ENCODE results near the gene EFNA2.
A peak's percentile ranks its signal among the peaks of the same experiment; 100 is the strongest.

Gene EFNA2

DNA sequence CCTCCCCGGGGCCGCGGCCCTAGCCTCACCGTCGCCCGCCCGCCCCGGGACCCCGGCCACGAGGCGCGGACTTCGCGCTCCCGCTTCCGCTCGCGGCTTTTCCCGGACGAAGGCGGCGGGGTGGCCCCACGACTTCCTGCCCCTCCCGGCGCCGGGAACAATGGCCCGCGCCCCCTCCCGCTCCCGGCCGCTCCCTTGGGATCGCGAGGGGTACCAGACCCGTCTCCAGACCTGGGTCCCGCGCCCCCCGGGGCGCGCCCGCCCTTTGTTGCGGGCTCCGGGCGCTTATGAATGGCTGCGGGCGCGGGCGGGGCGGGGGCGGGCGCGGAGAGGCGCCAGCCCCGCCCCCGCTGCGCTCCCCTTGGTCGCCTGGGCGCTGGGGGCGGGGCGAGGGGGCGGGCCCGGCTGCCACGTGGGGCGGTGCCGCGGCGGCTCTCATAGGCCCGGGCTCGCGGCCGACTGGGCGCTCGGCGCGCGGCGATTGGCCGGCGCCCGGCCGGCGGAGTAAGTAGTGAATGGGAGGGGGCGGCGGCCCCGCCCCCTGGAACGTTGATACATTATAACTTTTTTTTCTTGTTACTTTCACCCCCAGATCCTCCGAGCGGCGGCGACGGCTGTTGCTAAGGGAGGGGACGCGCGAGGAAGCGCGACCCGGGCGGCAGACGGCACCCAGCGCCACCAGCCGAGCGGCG lies 36.2 kb upstream of the EFNA2 start:
- peak; percentile 93 for DNase-seq

DNA sequence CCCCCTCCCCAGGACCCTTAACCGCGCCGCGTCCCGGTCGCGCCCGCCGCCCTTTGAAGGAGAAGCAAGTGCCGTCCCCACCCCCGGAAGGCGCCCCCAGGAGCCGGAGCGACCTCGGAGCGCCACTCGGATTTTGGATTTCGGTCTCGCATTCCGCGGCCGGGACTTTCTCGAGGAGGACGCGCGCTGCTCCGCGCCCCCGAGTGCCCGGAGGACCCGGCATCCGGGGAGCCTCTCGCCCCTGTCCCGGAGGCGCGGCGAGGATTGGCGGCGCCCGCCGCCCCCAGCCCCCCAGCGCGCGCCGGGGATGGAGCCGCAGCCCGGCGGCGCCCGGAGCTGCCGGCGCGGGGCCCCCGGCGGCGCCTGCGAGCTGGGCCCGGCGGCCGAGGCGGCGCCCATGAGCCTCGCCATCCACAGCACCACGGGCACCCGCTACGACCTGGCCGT lies 35.7 kb upstream of the EFNA2 start:
- DNase-seq: no peak

DNA sequence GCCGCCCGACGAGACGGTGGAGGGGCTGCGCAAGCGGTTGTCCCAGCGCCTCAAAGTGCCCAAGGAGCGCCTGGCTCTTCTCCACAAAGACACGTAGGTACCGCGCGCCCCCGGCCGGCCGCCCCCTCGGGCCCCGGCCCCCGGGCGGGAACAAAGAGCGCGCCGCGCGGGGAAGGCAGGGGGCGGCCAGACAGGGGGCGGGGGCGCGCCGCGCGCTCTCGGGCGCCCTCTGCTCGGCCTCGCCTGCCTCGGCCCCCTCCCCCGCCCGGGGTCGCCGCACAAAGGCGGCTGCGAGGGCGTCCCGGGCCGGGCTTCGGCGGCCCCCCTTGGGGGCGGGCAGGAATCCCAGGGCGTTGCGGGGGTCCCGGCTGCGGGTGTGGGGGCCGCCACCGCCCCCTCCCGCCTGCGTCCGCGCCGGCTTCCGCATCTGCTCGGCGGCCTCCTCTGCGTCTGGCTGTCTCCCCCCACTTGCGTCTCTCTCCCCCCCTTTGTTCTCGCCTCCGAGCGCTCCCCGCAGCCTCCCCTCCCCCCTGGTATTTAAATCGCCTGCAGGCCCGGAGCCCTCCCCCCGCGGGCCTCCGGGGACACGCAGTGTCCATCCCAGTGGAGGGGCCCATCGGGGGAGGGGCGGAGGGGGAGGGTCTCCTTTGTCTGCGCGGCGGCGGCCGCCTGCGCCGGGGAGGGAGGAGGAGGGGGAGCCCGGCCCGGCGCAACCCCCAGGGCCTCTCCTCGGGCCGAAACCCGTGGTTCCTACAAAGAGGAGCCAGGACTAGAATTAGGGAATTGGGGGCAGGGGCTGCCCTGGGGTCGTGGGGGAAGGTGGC lies 35.0 kb upstream of the EFNA2 start:
- DNase-seq: peak; percentile 50

DNA sequence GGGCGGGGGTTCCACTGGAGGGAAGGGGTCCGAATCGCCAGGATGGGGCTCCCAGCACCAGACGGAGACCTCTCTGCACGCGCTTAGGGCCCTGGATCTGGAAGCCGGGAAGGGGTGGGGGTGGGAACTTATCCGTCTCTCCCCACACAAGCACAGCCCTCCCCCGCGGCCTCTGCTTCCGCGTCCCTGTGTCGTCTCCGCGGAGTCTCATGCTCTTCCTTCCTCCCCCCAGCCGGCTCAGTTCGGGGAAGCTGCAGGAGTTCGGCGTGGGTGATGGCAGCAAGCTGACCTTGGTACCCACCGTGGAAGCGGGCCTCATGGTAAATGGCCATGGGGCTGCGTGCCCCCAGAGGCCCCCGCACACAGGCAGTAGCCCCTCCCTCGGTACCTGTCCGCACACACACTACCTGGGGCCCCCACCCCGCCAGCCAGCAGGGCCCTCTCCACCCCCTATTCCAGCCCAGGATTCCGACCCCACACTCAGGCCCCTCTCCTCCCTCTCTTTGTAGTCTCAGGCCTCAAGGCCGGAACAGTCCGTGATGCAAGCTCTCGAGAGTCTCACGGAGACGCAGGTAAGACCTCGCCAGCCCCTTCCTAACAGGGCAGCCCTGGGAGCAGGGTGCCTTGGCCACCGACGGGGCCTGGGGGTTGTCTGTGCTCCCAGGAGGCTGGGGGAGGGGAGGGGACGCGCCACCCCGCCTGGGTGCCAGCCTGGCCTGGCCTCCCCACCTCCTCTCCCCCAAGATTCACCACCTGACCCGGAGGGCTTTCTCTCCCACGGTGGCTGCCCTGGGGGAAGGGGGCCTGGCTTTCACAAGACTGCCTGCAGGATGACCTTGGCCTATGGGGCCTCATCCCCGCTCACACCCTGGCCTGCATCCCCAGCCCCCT lies 34.1 kb upstream of the EFNA2 start:
- peak; percentile 68 for DNase-seq

DNA sequence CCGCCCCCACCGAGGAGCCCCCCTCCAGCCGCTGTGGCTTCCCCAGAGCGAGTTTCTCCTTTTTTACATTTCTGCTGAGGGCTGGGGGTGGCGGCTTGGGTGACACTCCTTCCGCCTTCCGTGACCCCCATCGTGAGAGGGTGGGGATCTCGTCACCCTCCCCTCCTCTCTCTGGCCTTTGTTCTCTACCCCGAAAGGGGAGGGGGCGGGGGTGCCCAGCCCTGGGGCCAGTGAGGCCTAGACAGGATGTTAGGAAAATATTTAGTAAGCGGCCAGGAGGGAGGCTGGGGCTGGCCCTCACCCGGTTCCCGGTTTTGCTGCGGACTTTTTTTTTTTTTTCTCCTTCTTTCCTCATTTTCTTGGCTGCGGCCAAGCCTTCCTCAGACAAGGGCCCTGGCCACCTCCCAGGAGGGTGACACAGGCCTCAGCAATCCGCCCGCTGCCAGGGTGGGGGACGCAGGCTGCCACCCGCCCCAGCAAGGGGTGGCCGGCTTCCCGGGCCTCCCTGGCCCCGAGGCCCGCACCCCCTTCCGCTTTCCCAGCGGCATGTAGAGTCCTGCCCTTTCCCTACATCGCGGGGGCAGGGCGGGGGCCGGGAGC lies 33.4 kb upstream of the EFNA2 start:
- DNase-seq: peak; percentile 50

DNA sequence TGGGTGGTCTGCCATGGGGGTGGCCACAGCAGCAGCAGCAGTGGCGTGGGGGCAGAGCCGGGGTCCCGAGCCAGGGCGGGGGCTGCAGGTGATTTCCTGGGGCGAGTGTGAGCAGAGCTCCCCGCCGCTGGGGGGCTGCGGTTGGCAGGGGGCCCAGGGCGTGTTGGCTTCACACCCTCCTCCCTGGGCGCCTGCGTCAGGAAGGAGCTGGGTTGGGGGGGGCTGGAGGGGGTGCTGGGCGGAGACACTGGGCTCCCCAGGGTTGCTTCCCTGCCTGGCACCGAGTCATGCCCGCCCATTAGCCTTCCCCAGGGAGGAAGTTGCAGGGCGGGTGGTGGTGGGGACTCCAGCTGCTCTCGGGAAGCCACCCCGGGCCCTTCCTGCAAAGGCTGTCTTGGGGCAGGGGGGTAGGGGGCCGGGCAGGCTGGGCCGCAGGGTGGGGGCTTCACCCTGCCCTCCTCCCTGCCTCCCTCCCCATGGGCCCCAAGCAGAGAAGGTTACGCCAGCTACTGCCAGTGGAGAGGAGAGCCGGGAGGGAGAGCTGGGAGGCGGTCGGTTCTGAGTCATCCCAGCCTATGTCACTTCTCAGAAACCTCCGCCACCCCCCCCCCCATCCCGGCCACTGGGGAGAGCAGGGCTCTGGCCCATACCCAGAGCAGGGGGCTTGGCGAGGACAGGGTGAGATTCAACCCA lies 32.7 kb upstream of the EFNA2 start:
- peak; percentile 69 for DNase-seq

DNA sequence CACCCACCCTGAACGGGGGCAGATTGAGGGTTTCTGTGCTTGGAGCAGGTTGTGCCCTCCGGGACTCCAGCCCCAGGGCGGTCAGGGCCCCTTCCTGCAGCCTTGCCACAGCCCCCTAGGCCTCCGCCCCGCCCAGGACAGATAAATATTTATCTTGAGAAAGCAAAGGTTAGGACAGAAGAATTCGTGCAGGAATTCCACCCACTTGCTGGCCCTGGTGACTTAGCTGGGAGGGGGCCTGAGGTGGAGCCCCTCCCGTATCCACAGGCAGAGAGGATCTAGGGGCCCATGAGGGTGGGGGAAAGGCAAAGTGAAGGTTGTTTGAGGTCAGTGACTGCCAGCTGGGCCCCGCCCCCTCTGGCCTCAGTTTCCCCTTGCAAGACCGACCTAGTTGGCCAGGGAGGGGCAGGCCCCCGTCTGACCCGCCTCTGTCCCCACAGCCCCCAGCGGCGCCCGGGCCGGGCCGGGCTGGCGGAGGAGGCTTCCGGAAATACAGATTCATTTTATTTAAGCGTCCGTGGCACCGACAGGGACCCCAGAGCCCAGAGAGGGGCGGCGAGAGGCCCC lies 32.1 kb upstream of the EFNA2 start:
- DNase-seq: no peak

DNA sequence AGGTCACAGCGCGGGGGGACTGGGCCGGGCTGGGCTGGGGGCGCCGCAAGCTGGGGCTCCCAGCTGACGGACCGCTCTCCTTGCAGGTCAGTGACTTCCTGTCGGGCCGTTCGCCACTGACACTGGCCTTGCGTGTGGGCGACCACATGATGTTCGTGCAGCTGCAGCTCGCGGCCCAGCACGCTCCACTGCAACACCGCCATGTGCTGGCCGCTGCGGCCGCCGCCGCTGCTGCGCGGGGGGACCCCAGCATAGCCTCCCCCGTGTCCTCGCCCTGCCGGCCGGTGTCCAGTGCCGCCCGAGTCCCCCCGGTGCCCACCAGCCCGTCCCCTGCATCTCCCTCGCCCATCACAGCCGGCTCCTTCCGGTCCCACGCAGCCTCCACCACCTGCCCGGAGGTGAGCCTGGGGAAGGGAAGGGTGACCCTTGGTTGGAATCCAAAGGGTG lies 31.6 kb upstream of the EFNA2 start:
- no peak for DNase-seq

DNA sequence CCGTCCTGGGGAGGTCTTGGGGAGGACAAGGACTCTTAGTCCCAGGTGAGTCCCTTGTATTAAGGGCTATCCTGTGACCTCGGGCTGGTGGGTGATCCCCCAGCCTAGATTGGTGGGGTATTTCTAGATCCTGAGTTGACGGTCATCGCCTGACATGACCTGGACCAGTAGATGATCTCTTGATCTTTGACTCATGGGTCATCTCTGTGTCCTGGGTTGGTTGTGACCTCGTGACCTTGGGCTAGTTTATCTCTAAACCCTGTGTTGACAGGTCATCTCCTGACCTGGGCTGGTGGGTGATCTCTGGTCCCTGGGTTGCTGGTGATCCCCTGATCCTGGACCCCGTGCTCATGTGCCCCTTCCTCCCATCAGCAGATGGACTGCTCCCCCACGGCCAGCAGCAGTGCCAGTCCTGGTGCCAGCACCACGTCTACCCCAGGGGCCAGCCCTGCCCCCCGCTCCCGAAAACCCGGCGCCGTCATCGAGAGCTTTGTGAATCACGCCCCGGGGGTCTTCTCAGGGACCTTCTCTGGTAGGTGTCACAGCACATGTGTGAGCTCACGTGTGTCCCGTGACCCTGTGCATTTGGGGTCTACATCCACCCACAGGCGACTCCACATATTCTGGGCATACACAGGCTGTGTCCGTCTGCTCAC lies 31.0 kb upstream of the EFNA2 start:
- DNase-seq: no peak

DNA sequence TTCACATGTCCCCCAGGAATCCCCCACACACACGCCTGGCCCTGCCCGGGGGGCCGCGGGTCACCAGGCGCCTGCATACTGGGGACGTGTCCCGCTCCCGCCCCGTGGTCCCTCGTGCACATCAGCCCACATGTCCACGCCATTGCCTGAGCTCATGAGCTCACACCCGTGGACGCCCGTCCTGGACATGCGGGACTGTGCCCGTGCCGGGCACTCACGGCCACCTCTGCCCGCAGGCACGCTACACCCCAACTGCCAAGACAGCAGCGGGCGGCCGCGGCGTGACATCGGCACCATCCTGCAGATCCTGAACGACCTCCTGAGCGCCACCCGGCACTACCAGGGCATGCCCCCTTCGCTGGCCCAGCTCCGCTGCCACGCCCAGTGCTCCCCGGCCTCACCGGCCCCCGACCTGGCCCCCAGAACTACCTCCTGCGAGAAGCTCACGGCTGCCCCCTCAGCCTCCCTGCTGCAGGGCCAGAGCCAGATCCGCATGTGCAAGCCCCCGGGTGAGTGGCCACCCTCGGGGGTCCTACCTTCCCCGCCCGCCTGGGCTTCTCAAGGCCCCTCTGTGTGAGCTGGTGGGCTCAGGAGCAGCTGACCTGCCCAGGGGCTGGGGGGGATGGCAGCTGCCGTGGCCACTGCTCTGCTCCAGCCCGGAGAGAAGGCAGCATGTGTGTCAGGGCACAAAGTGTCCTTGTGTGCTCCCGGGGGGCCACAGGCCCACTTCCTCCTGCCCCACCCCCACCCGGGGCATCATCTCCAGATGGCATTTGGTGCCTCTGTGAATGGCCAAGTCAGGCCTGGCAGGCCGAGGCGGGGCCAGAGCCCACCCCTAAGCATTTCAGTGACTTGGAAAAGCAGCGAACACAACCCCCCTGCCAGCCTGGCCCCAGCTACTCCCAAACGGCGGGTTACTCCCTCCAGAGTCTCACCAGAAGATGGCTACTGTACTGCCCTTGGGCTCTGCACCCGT lies 30.2 kb upstream of the EFNA2 start:
- DNase-seq: no peak

DNA sequence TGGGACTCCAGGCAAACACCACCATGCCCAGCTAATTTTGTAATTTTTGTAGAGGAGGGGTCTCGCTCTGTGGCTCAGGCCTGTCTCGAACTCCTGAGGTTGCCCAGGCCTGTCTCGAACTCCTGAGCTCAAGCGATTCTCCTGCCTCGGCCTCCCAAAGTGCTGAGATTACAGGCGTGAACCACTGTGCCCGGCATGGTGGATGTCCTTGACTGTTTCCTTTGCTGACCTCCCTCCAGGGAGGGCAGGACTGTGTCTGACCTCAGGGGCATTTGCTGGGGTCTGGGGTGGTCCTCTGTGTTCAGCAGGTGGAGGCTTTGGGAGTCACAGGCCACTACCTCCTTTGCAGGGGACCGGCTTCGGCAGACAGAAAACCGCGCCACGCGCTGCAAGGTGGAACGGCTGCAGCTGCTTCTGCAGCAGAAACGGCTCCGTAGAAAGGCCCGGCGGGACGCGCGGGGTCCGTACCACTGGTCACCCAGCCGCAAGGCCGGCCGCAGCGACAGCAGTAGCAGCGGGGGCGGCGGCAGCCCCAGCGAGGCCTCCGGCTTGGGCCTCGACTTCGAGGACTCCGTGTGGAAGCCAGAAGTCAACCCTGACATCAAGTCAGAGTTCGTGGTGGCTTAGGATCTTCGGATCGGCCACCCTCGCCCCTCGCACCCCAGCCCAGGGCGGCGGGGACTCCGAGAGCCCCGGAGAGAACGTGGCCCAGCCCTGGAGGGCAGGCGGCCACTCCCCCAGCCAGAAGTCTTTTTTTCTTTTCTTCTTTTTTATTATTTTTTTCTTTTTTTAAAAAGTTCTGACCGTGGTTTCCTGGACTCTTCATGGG lies 28.8 kb upstream of the EFNA2 start:
- no peak for DNase-seq

DNA sequence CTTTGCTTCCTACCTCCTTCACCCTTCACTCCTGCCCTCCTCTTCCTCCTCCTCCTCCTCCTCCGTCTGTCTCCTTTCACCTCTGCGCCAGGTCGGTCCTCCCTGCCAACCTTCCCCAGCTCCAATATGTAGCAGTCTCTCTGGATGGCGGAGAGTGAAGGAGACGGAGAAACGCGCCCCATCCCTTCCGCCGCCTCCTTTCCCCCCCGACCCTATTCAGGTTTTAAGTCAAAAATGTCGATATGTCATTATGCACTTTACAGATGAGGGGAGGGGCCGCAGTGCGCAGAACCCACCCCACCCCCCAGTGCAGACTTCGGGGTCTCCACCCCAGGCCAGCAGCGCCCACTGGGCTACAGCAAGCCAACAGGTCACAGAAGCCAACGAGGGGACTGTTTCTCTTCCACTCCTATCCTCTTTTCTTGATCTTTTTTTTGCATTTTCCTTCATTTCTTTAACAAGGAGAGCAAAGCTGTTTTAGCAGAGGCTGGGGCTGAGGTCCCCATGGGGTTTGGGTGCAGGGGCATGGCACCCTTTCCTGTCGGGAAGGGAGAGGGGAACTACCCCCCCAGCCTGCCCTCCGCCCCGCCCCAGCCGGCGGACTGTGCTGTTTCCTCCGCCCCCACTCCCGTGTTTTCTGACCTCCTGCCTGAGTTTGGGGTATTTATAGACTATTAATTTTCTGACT lies 28.1 kb upstream of the EFNA2 start:
- DNase-seq: no peak

DNA sequence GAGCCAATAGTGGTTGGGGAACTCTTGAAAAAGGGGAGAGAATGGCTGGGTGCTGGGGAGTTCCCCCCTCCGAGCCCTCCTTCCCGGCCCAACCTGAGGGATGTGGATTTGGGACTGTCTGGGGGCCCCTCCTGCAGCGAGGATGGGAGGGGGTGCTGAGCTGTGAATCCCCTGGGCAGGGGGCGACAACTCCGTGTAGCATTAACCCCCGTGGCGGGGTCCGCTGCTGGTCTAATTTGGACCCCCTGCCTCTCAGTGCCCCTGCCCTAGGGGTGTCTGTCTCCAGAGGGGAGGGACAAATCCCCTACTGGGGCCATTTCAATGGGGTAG lies 27.5 kb upstream of the EFNA2 start:
- no peak for DNase-seq

DNA sequence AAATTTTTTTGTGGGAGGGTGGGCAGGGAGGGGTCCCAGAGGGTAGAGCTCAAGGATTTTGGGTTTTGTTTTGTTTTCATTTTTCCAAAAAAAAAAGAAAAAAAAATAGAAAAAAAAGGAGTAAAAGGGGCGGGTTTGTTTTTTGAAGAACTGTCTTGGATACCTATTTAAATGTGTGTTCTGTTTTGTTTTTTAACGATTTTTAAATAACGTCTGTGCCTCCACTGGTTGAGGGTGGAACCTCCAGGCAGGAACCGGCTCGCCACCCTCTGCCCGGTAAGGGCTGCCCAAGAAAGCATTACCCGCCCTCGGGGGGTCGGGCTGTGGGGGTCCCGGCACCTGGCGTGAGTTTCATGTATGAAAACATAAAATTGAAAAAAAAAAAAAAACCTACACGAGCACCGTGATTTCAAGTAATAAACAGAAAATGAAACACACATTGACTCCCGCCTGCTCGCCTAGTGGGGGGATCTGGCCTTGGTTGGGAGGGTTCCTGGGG lies 26.9 kb upstream of the EFNA2 start:
- no peak for DNase-seq

DNA sequence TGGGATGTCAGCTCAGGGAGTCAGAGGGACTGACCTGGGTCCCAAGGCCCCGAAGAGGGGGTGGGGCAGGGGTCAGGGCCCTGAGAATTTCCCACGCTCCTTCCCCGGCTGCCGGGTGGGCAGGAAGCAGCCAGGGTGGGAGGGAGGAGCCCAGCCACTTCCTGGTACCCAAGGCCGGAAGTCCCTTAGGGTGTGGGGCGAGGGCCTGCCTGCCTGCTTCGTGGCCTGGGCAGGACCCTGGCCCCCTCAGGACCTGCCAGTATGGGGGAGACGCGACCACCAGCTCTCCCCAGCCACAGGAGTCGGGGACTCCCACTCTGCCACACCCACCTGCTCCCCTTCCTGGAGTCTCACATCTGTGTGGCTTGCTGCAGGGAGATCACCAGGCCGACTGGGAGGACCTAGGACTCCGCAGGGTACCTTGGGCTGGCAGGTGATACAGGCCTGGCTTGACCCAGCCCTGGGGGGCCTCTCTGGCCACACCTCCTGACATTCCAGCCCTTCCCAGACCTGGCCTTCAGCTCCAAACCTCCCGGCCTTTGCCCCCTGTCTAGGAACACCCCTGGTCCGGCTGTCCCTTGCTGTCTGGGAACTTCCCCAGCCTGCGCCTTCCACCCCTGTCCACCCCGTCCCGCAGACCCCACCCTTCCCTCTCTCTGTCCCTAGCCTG lies 26.3 kb upstream of the EFNA2 start:
- peak; percentile 64 for DNase-seq

DNA sequence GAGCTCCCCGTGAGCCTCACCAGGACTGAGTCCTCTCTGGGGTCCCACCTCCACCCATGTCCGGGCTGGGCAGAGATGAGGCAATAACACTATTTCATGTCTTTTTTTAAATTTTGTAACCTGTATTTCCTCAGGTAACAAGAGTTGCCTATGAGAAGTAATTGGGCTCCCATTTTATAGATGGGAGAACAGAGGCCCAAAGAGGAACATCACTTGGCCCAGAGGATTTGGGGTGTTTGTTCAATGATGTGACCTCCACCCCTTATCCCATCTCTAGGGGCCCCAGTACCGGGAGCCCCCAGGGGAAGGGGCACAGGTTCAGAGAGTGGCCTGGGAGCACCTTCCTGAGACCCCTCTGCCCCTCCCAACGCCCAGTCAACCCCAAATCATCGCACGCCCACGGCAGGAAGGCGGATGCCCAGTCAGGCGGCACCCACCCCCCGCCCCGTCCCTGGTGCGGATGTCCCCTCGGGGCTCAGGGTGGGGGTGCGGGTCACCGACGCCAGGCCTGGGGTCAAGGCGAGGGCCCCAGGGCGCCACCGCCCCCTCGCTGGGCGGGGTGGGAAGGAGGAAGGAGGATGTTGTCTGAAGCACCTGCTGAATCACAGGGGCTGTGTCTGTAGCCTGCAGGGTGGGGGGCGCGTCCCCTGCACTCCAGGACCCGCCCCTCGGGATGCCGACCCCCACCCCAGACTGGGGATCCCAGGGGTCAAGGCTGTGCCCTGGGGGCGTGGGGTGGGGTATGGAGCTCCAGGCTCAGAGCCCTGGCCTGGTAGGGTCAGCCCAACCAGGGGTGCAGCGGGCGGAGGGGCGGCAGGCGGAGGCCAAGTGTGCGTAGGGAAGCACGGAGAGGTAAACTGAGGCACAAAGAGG lies 25.6 kb upstream of the EFNA2 start:
- DNase-seq: peak; percentile 48
